ENCODE results near the gene DNAAF5. TPM values are rescaled to one million over a fixed set of nuclear protein-coding genes. Genes with fewer than 3 reads are reported as not detected.

DNAAF5 gene
- total RNA-seq, 1 donor from 2014 or later = 30.7 TPM

DNA sequence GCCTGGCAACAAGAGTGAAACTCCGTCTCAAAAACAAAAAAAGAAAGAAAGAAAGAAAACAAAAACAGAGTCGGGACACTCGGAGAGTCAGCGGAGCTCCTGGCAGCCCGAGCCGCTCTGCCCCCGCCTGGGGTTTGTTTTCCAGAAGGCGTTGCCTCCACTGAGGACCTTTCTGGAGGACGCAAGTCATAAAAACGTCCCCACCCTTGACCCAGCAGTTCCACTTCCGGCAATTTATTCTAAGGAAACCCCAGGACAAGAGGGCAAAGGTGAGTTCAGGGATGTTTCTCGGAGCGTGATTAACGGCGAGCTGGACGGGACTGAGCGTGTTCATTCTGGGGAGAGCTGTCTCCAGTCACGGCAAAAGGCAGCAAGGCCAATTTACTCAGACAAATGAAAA lies 78.8 kb downstream of the DNAAF5 start:
- Mint-ChIP-seq H3K27ac (ENCODE audit: unreplicated experiment) (peak overlapping the region; percentile 13), H3K36me3 (ENCODE audit: low read depth, unreplicated experiment) (peaks cover 8% of the 10 kb centered on the region), H3K4me3 (ENCODE audit: unreplicated experiment) (no peak overlapping the region), H3K4me1 (ENCODE audit: unreplicated experiment) (peaks cover 3% of the 10 kb centered on the region), H3K9me3 (ENCODE audit: unreplicated experiment) (no peaks in the 10 kb centered on the region), H3K27me3 (ENCODE audit: unreplicated experiment) (peaks cover 2% of the 10 kb centered on the region)
- TF ChIP-seq, protein P1, sequence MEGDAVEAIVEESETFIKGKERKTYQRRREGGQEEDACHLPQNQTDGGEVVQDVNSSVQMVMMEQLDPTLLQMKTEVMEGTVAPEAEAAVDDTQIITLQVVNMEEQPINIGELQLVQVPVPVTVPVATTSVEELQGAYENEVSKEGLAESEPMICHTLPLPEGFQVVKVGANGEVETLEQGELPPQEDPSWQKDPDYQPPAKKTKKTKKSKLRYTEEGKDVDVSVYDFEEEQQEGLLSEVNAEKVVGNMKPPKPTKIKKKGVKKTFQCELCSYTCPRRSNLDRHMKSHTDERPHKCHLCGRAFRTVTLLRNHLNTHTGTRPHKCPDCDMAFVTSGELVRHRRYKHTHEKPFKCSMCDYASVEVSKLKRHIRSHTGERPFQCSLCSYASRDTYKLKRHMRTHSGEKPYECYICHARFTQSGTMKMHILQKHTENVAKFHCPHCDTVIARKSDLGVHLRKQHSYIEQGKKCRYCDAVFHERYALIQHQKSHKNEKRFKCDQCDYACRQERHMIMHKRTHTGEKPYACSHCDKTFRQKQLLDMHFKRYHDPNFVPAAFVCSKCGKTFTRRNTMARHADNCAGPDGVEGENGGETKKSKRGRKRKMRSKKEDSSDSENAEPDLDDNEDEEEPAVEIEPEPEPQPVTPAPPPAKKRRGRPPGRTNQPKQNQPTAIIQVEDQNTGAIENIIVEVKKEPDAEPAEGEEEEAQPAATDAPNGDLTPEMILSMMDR (IDR thresholded peaks at IDR 0.05; ENCODE audit: unreplicated experiment) = no peak
- DNase-seq (ENCODE audit: low spot score) = no peak

DNA sequence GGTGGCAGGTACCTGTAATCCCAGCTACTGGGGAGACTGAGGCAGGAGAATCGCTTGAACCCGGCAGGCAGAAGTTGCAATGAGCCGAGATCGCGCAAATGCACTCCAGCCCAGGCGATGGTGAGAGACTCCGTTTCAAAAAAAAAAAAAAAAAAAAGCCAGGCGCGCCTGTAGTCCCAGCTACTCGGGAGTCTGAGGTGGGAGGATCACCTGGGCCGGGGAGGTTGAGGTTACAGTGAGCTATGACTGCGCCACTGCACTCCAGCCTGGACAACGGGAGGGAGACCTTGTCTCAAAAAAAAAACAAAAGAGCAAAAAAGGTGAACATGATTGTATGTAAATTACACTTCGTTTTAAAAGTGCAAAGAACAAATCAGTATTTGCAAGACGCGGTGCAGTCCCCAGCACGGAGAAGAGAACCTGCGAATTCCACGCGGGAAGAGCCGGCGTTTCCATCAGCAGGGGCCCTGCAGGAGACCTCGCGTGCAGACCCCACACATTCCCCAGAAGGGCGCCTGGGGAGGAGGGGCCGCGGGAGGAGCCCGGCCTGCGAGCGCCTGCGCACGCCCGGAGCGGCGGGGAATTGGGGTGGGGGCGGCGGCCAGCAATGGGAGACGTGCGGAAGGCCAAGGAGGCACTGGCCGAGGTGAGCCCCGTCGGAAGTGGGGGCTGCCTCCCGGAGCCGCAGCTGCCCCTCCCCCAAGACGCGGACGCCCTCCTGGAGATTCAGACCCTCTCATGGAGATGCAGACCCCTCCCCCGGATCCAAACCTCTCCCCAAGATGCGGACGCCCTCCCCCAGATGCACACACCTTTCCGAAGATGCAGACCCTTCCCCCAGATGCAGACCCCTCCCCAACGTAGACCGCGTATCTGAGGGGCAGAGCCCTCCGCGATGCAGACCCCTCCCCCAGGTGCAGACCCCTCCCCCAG lies 89.1 kb downstream of the DNAAF5 start:
- peak; percentile 78 for DNase-seq (ENCODE audit: low spot score)
- Mint-ChIP-seq H3K4me1 (ENCODE audit: unreplicated experiment) (peaks cover 41% of the 10 kb centered on the region), H3K27ac (ENCODE audit: unreplicated experiment) (peak overlapping the region; percentile 90), H3K27me3 (ENCODE audit: unreplicated experiment) (peaks cover 15% of the 10 kb centered on the region), H3K36me3 (ENCODE audit: low read depth, unreplicated experiment) (peaks cover 11% of the 10 kb centered on the region), H3K9me3 (ENCODE audit: unreplicated experiment) (no peaks in the 10 kb centered on the region), H3K4me3 (ENCODE audit: unreplicated experiment) (peak overlapping the region; percentile 93)
- TF ChIP-seq, protein P1 (IDR thresholded peaks at IDR 0.05; ENCODE audit: unreplicated experiment) = peak; percentile 10

DNA sequence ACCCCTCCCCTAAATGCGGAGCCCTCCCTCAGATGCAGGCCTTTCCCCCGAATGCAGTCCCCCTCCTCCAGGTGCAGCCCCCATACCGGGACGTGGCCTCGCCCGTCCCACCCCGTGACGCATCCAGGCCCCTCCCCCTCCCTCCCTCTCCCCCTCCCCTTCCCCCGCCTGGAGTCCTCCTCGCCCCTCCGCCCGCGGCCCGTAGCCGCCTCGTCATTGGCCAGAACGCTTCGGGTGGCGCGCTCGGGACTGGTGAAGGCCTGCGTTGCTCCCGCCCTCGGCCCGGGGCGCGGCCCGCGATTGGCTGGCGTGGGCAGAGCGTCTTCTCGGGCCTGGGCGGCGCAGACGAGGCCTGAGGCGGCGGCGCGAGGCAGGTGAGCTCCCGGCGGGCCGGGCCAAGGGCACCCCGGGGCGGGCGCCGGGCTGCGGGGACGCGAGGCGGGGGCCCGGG lies 89.8 kb downstream of the DNAAF5 start:
- peaks cover 40% of the 10 kb centered on the region for H3K4me1 Mint-ChIP-seq (ENCODE audit: unreplicated experiment)
- DNase-seq (ENCODE audit: low spot score) = peak; percentile 98
- peaks cover 15% of the 10 kb centered on the region for H3K27me3 Mint-ChIP-seq (ENCODE audit: unreplicated experiment)
- H3K4me3 Mint-ChIP-seq (ENCODE audit: unreplicated experiment) = peak overlapping the region; percentile 93
- no peaks in the 10 kb centered on the region for H3K9me3 Mint-ChIP-seq (ENCODE audit: unreplicated experiment)
- peaks cover 11% of the 10 kb centered on the region for H3K36me3 Mint-ChIP-seq (ENCODE audit: low read depth, unreplicated experiment)
- TF ChIP-seq, protein P1 (IDR thresholded peaks at IDR 0.05; ENCODE audit: unreplicated experiment) = no peak
- no peak overlapping the region for H3K27ac Mint-ChIP-seq (ENCODE audit: unreplicated experiment)

DNA sequence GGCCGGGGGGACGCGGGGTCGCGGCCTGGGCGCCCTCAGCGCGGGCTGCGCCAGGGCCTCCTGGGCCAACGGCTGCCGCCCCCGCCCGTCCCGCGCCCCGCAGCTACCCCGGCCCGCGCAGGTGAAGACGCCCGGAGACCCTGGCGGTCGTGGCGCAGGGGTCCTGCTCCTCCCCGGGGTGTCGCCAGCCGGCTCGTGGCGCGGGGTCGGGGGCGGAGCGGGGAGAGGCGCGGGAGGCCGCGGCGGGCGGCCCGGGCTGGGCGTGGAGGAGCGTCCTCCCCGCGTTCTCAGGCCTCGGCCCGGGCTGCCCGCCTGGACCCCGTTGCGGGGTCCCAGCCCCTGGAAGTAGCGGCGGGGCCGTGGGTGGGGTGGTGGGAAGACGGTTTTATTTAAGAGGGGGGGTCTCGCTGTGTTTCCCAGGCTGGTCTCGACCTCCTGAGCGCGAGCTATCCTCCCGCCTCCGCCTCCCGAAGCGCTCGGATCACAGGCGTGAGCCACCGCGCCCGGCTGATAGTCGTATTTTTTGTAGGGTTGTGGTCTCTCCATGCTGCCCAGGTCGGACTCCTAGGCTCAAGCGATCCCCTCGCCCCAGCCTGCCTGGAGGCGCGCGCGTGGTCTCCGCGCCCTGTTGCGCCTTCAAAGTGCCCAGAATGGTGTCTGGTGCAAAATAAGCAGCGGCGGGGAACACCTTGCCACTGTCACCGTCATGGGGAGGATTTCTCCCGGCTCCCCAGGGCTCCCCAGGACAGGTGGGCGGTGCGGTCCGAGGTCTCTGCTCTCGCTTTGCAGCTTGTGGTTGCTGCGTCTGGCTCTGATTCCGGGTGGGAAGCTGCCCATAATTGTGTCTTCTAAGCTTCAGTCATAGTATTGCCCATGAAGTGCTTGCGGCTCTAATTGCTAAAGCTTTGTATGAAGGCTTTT lies 90.5 kb downstream of the DNAAF5 start:
- Mint-ChIP-seq H3K36me3 (ENCODE audit: low read depth, unreplicated experiment) (peaks cover 11% of the 10 kb centered on the region), H3K4me1 (ENCODE audit: unreplicated experiment) (peaks cover 39% of the 10 kb centered on the region), H3K27me3 (ENCODE audit: unreplicated experiment) (peaks cover 15% of the 10 kb centered on the region), H3K9me3 (ENCODE audit: unreplicated experiment) (no peaks in the 10 kb centered on the region), H3K4me3 (ENCODE audit: unreplicated experiment) (peak overlapping the region; percentile 98), H3K27ac (ENCODE audit: unreplicated experiment) (peak overlapping the region; percentile 97)
- no peak for DNase-seq (ENCODE audit: low spot score)
- TF ChIP-seq, protein P1 (IDR thresholded peaks at IDR 0.05; ENCODE audit: unreplicated experiment) = no peak

Data from endothelial cell (in vitro differentiated cells).